Stimulated activated naive CD8-positive, alpha-beta T cell treated with anti-CD3 and anti-CD28 coated beads, Interleukin-15, amount 100 ng/mL, for 72 hours (primary cell): ENCODE measurements around the gene SRCAP.

Experiments
- ATAC-seq: fragments of 150-1000 bp; cut with Tn5 transposase; 2 replicates; pipeline ENCODE4 v1.10.0; 2021; ENCODE audit warnings: mild to moderate bottlenecking, moderate library complexity
- DNase-seq, 2 donors: peaks; one replicate each; pipeline ENCODE4 v3.0.0; 2021 to 2022
- H3K27ac Mint-ChIP-seq, 2 donors: one replicate each; pipeline ENCODE4 v1.8.0; 2022; ENCODE audit warnings: mild to moderate bottlenecking in 2 of 2, mixed read lengths in 2 of 2, moderate library complexity in 2 of 2
- H3K27me3 Mint-ChIP-seq: one replicate; pipeline ENCODE4 v1.8.0; 2022; ENCODE audit warnings: mixed read lengths
- H3K4me1 Mint-ChIP-seq: one replicate; pipeline ENCODE4 v1.8.0; 2022; ENCODE audit warnings: mild to moderate bottlenecking, mixed read lengths
- H3K4me3 Mint-ChIP-seq, 2 donors: one replicate each; pipeline ENCODE4 v1.8.0; 2022; ENCODE audit warnings: mild to moderate bottlenecking in 2 of 2, mixed read lengths in 2 of 2, moderate library complexity in 1 of 2
- H3K9me3 Mint-ChIP-seq, 2 donors: one replicate each; pipeline ENCODE4 v1.8.0; 2022; ENCODE audit warnings: mixed read lengths in 2 of 2

Gene SRCAP

GRCh38 chr16:30748634-30749445, 49.9 kb downstream of the SRCAP start:
- DNase-seq (no peak), ATAC-seq (peak; percentile 45)
- H3K4me3 Mint-ChIP-seq = peak overlapping the region; percentile 97 to 98
- H3K9me3 Mint-ChIP-seq = no peaks in the 10 kb centered on the region
- H3K27ac Mint-ChIP-seq = peak overlapping the region; percentile 87 to 97
- no peaks in the 10 kb centered on the region for H3K27me3 Mint-ChIP-seq
- H3K4me1 Mint-ChIP-seq = peaks cover 35% of the 10 kb centered on the region

GRCh38 chr16:30750201-30750600, 51.2 kb downstream of the SRCAP start:
- Mint-ChIP-seq H3K27ac (no peak overlapping the region), H3K4me3 (no peak overlapping the region), H3K27me3 (no peaks in the 10 kb centered on the region), H3K4me1 (peaks cover 35% of the 10 kb centered on the region), H3K9me3 (no peaks in the 10 kb centered on the region)
- ATAC-seq = no peak
- DNase-seq = no peak

DNA sequence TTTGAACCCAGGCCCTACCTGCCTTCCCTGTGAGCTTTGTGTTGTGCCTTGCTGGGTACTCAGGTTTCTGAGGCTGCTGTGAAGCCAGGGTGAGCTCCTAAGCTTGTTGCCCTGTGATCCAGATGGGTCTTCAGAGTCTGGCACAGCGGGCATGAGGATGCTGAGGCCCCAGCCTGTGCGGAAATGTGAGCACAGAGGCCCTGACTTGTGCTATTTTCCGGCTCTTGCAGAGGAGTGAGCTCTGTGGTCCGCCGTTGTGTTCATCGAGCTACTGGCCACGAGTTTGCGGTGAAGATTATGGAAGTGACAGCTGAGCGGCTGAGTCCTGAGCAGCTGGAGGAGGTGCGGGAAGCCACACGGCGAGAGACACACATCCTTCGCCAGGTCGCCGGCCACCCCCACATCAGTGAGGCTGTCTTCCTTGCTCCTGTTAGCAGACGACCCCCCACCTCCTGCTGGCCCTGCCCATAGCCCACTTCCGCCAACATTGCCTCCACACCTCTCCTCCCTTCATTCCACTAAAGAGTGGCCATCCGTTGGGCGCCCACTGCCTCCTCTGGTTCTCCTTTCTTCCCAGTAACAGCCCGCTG, 52.0 kb downstream of the SRCAP start:
- H3K27ac Mint-ChIP-seq = no peak overlapping the region
- H3K4me3 Mint-ChIP-seq = no peak overlapping the region
- no peak for ATAC-seq
- H3K9me3 Mint-ChIP-seq = no peaks in the 10 kb centered on the region
- peaks cover 35% of the 10 kb centered on the region for H3K4me1 Mint-ChIP-seq
- DNase-seq = no peak
- no peaks in the 10 kb centered on the region for H3K27me3 Mint-ChIP-seq

GRCh38 chr16:30753596-30753995, 54.6 kb downstream of the SRCAP start:
- H3K27ac Mint-ChIP-seq = no peak overlapping the region
- H3K4me3 Mint-ChIP-seq = no peak overlapping the region
- ATAC-seq (no peak), DNase-seq (no peak)
- no peaks in the 10 kb centered on the region for H3K9me3 Mint-ChIP-seq
- peaks cover 20% of the 10 kb centered on the region for H3K4me1 Mint-ChIP-seq
- no peaks in the 10 kb centered on the region for H3K27me3 Mint-ChIP-seq

DNA sequence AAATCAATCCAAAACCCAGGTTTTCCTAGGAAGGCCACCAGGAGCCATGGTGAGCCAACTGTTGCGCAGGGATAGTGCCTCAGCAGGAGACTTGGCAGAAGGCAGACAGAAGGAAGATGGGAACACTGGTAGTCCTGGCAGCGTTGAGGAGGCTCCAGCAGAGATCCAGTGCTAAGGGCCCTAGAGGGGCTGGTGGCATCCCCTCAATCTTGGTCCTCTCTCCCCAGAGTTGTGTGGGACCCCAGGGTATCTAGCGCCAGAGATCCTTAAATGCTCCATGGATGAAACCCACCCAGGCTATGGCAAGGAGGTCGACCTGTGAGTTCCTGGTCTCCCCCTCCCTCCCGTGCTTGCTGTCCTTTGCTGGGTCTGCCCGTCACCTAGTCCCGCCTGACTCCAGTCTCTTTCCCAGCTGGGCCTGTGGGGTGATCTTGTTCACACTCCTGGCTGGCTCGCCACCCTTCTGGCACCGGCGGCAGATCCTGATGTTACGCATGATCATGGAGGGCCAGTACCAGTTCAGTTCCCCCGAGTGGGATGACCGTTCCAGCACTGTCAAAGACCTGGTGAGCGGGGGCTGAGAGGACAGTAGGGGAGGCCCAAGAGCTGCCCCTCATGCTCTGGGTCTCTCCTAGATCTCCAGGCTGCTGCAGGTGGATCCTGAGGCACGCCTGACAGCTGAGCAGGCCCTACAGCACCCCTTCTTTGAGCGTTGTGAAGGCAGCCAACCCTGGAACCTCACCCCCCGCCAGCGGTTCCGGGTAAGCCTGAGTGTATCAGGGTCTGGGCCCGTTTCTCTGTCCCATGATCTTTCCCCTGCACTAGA, 57.2 kb downstream of the SRCAP start:
- ATAC-seq = peak; percentile 17
- H3K9me3 Mint-ChIP-seq = no peaks in the 10 kb centered on the region
- no peak for DNase-seq
- H3K4me1 Mint-ChIP-seq = peaks cover 11% of the 10 kb centered on the region
- no peaks in the 10 kb centered on the region for H3K27me3 Mint-ChIP-seq
- no peak overlapping the region for H3K4me3 Mint-ChIP-seq
- H3K27ac Mint-ChIP-seq = no peak overlapping the region

DNA sequence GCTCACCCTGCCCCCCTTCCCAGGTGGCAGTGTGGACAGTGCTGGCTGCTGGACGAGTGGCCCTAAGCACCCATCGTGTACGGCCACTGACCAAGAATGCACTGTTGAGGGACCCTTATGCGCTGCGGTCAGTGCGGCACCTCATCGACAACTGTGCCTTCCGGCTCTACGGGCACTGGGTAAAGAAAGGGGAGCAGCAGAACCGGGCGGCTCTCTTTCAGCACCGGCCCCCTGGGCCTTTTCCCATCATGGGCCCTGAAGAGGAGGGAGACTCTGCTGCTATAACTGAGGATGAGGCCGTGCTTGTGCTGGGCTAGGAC, 57.8 kb downstream of the SRCAP start:
- Mint-ChIP-seq H3K4me1 (peaks cover 13% of the 10 kb centered on the region), H3K27ac (no peak overlapping the region), H3K27me3 (no peaks in the 10 kb centered on the region), H3K4me3 (no peak overlapping the region), H3K9me3 (no peaks in the 10 kb centered on the region)
- ATAC-seq (no peak), DNase-seq (no peak)

DNA sequence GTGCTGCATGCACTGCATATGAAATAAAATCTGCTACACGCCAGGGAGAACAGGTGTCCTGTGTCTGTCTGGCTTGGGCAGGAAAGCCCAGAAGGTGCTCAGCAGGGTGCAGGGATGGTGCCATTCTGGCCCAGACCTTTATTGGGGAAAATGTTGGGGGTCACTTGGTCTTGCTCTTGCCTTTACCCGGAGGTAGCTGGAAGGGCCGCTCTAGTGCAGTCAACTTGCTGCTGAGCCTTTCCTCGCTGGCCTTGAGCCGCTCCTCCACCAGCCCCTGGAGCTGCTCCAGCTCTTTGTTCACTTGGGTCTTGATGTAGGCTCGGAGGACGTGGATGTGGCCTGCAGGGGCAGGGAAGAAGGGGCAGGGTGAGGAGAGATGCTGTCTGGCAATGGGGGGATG, 58.3 kb downstream of the SRCAP start:
- peak overlapping the region in 1 of 2 donors; percentile 38 for H3K27ac Mint-ChIP-seq
- H3K4me3 Mint-ChIP-seq = no peak overlapping the region
- no peak for DNase-seq

DNA sequence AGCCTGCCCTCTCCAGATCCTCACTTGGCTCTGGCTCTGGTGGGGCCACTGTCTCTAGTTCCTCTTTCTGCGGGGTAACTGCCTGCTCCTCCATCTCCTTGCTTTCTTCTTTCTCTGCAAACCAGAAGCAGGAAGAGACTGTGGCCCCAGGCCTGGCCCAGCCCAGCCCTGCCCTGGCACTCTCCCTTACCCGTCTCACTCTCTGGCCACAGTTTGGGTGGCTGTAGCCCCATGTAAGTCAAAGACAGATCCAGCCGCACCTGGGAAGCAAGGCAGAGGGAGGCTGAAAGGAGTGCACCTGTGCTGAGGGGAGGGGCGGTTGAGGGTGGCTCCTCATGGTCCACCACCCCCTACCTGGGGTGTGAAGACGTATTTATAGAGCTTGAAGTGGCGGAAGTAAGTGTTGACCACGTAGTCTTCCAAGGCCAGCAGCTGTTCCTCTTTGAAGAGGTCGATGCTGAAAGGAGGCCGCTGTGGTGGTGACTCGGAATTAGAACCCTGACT, 60.1 kb downstream of the SRCAP start:
- Mint-ChIP-seq H3K4me1 (peaks cover 26% of the 10 kb centered on the region), H3K9me3 (no peaks in the 10 kb centered on the region), H3K27me3 (no peaks in the 10 kb centered on the region), H3K27ac (peak overlapping the region in 1 of 2 donors; percentile 48), H3K4me3 (no peak overlapping the region)
- ATAC-seq = no peak
- no peak for DNase-seq

More for the DNA sequence above, 58.3 kb downstream of the SRCAP start:
- H3K27me3 Mint-ChIP-seq = no peaks in the 10 kb centered on the region
- H3K4me1 Mint-ChIP-seq = peaks cover 13% of the 10 kb centered on the region
- no peak for ATAC-seq
- no peaks in the 10 kb centered on the region for H3K9me3 Mint-ChIP-seq

DNA sequence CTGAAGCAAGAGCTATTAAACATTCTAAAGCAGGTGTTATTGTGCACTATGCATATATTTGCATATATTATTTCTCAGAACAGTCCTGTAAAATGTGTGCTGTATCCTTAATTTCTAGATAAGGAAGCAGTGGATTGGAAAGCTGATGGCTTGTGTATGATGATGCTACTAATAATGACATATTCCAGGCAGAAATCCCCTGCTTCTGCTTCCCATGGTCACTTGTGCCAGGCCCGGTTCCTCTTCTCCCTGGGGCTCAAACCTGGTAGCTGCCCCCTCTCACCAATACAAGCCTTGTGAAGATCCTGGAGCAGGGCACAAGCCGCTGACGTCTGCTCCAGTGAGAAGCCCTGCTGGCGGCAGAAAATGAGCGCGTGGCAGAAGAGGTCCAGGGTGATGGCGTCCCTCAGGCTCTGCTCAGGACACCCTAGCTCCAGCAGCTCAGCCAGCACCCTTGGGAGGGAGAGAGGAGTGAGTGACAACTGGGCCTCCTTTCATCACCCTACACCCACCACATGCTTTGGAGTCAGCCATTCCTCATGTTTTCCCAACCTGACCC, 61.1 kb downstream of the SRCAP start:
- H3K9me3 Mint-ChIP-seq = no peaks in the 10 kb centered on the region
- H3K4me3 Mint-ChIP-seq = no peak overlapping the region
- DNase-seq = no peak
- ATAC-seq = no peak
- peaks cover 27% of the 10 kb centered on the region for H3K4me1 Mint-ChIP-seq
- H3K27me3 Mint-ChIP-seq = no peaks in the 10 kb centered on the region
- H3K27ac Mint-ChIP-seq = no peak overlapping the region

GRCh38 chr16:30760577-30761426, 61.8 kb downstream of the SRCAP start:
- Mint-ChIP-seq H3K9me3 (no peaks in the 10 kb centered on the region), H3K27ac (peak overlapping the region; percentile 56 to 63), H3K27me3 (no peaks in the 10 kb centered on the region), H3K4me1 (peaks cover 27% of the 10 kb centered on the region), H3K4me3 (peak overlapping the region; percentile 84 to 89)
- ATAC-seq (no peak), DNase-seq (no peak)

DNA sequence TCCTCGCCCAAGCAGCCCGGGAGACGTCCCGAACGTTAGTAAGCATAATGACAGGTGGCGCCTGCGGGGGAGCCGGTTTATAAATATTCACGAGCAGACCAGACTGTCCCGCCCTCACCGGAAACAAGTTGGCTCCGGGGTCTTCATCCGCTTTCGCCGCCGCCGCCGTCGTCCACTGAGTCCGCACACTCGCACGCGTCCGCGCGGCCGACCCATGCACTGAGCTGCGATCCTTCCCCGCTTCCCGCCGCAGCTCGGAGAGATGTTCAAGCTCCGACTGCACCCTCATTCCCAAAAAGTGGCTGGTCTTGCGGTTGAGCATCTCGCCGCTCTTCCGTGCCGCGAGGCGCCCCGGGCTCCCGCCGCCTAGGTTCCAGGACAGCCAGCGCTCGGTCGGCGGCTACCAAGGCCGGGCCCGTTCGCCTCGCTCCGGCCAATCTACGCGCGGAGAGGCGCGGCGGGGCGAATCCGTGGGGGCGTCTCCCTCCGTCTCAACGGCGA, 62.5 kb downstream of the SRCAP start:
- Mint-ChIP-seq H3K4me3 (peak overlapping the region; percentile 84 to 89), H3K4me1 (peaks cover 27% of the 10 kb centered on the region), H3K27ac (peak overlapping the region; percentile 56 to 63), H3K27me3 (no peaks in the 10 kb centered on the region), H3K9me3 (no peaks in the 10 kb centered on the region)
- DNase-seq = peak; percentile 26 to 53
- peak; percentile 70 for ATAC-seq

- ATAC-seq (peak; percentile 96), DNase-seq (peak; percentile 90 to 93)
Observed at GRCh38 chr16:30761928-30762902, 63.2 kb downstream of the SRCAP start, which contains the start of the genes CFAP119 and RNF40. CFAP119 (minus strand) TSS chr16:30762062; CDS start chr16:30761748, 314 bp downstream. RNF40 (plus strand) TSS chr16:30762322; CDS start chr16:30762546, 224 bp downstream.

DNA sequence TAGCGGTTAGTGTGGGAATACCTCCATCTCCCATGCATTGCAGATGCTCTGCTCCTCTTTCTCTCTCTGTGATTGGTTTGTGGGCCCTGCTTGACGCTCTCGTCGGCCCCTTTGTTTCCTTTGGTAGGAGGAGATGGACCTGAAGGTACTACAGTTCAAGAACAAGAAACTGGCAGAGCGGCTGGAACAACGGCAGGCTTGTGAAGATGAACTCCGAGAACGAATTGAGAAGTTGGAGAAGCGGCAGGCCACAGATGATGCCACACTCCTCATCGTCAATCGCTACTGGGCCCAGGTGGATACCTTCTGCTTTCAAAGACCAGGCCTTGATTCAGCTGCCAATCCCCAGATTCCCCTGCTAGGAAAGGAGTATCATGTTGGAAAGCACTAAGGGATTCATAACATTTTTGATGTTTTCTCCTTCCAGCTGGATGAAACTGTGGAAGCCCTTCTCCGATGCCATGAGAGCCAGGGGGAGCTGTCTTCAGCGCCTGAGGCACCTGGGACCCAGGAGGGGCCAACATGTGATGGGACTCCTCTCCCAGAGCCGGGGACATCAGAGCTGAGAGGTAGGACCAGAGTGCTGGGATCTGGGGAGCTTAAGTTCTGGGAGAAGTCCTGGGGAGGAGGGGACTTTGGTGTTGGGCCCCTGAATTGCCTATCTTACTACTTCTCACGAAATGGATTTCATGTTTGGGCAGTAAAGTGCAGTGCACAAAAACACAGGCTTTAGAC, 64.2 kb downstream of the SRCAP start:
- Mint-ChIP-seq H3K27ac (peak overlapping the region; percentile 90 to 92), H3K27me3 (no peaks in the 10 kb centered on the region), H3K9me3 (no peaks in the 10 kb centered on the region), H3K4me1 (peaks cover 27% of the 10 kb centered on the region), H3K4me3 (peak overlapping the region; percentile 84 to 89)
- DNase-seq = no peak
- ATAC-seq = no peak

More at GRCh38 chr16:30761928-30762902, 63.2 kb downstream of the SRCAP start, which contains the start of the genes CFAP119 and RNF40:
- peak within 1 kb of the TSS; percentile 90 to 92 for H3K27ac Mint-ChIP-seq
- no peaks in the 10 kb centered on the region for H3K9me3 Mint-ChIP-seq
- peaks cover 27% of the 10 kb centered on the region for H3K4me1 Mint-ChIP-seq
- H3K4me3 Mint-ChIP-seq = peak within 1 kb of the TSS; percentile 84 to 89
- no peaks in the 10 kb centered on the region for H3K27me3 Mint-ChIP-seq
